SK-N-SH (cell line): ENCODE data around the gene AIPL1. TPM values are rescaled to one million over a fixed set of nuclear protein-coding genes. Genes with fewer than 3 reads are reported as not detected.

Source experiments
- CTCF ChIA-PET: fragments of 300-600, 350-600 bp; formaldehyde crosslinking; extraction: SDS; loops from one replicate; lab custom pipeline; 2021; lab: Yijun Ruan, JAX
- POLR2A ChIA-PET: fragments of 350-600 bp; sonication (Branson Sonifier 250); formaldehyde crosslinking; extraction: SDS; loops from one replicate; lab custom pipeline; 2020; ENCODE audit warnings: antibody characterized with exemption, inconsistent platforms; lab: Yijun Ruan, JAX
- DNase-seq: peaks from one replicate; pipeline ENCODE4 v3.0.0; 2012
- H2AFZ ChIP-seq: fragments of 200-600 bp; sonication (generic); 2 replicates; pipeline ENCODE4 v1.8.1; 2016; ENCODE audit warnings: antibody characterized with exemption, mild to moderate bottlenecking, low read depth
- H3F3A ChIP-seq: fragments of 200-600 bp; sonication (generic); replicated peaks from 2 replicates; pipeline ENCODE3; 2016; ENCODE audit warnings: antibody characterized with exemption, mild to moderate bottlenecking; ENCODE audit not compliant: insufficient read depth
- H3K27ac ChIP-seq, 2 experiments: fragments of 200-500 bp in 1 of 2; fragments of 200-600 bp in 1 of 2; sonication (Bioruptor generic) in 1 of 2; sonication (generic), shearing (Covaris generic) in 1 of 2; 2 replicates each; pipeline versions ENCODE4 v1.5.1 to v1.6.1; 2014 to 2016; ENCODE audit warnings: low read depth in 2 of 2, inconsistent platforms in 1 of 2, low read length in 1 of 2, mild to moderate bottlenecking in 1 of 2, mixed read lengths in 1 of 2
- H3K27me3 ChIP-seq: fragments of 200-600 bp; sonication (generic), shearing (Covaris generic); 2 replicates; pipeline ENCODE4 v1.6.1; 2016; ENCODE audit warnings: mixed run types; ENCODE audit not compliant: insufficient read depth
- H3K36me3 ChIP-seq, 2 experiments: fragments of 200-500 bp in 1 of 2; fragments of 200-600 bp in 1 of 2; sonication (Bioruptor generic) in 1 of 2; sonication (generic) in 1 of 2; replicated peaks in 1 of 2; 2 replicates each; pipeline versions ENCODE3 to v1.5.1; 2014 to 2016; ENCODE audit warnings: low read length in 1 of 2, mild to moderate bottlenecking in 1 of 2; ENCODE audit not compliant: insufficient read depth in 2 of 2, control insufficient read depth in 1 of 2
- H3K4me1 ChIP-seq, 2 experiments: fragments of 200-500 bp in 1 of 2; fragments of 200-600 bp in 1 of 2; sonication (Bioruptor generic) in 1 of 2; sonication (generic), shearing (Covaris generic) in 1 of 2; 2 replicates each; pipeline versions ENCODE4 v1.5.1 to v1.6.1; 2014 to 2016; ENCODE audit warnings: low read depth in 1 of 2, low read length in 1 of 2, mixed run types in 1 of 2; ENCODE audit not compliant: insufficient read depth in 2 of 2, control insufficient read depth in 1 of 2
- H3K4me2 ChIP-seq: fragments of 200-600 bp; sonication (generic), shearing (Covaris generic); 2 replicates; pipeline ENCODE4 v1.6.1; 2017; ENCODE audit warnings: mixed run types
- H3K4me3 ChIP-seq, 2 experiments: fragments of 200-500 bp in 1 of 2; fragments of 200-600 bp in 1 of 2; sonication (Bioruptor generic) in 1 of 2; sonication (generic), shearing (Covaris generic) in 1 of 2; 2 replicates each; pipeline versions ENCODE4 v1.5.1 to v1.8.1; 2014 to 2016; ENCODE audit warnings: low read depth in 2 of 2, inconsistent platforms in 1 of 2, low read length in 1 of 2, mild to moderate bottlenecking in 1 of 2, mixed read lengths in 1 of 2, moderate library complexity in 1 of 2
- H3K79me2 ChIP-seq: fragments of 200-600 bp; sonication (generic); 2 replicates; pipeline ENCODE4 v1.8.1; 2017; ENCODE audit warnings: mild to moderate bottlenecking; ENCODE audit not compliant: insufficient read depth
- H3K9ac ChIP-seq: fragments of 200-600 bp; sonication (generic); 2 replicates; pipeline ENCODE4 v1.6.1; 2017; ENCODE audit warnings: mixed run types
- H3K9me2 ChIP-seq: fragments of 200-600 bp; sonication (generic); 2 replicates; pipeline ENCODE4 v1.6.1; 2017; ENCODE audit warnings: mixed run types
- H3K9me3 ChIP-seq: fragments of 200-600 bp; sonication (generic); 2 replicates; pipeline ENCODE4 v1.6.1; 2017; ENCODE audit warnings: mixed run types, mild to moderate bottlenecking, moderate library complexity
- H4K20me1 ChIP-seq: fragments of 200-600 bp; sonication (generic); 2 replicates; pipeline ENCODE4 v1.6.1; 2017; ENCODE audit warnings: mild to moderate bottlenecking, mixed run types; ENCODE audit not compliant: insufficient read depth
- ELF1 ChIP-seq: IDR thresholded peaks from 2 replicates; pipeline ENCODE4 v1.4.0; 2012
- EP300 ChIP-seq, 2 experiments: IDR thresholded peaks; 2 replicates each; pipeline versions ENCODE4 v1.4.0 to v1.6.1; 2012; ENCODE audit warnings: borderline replicate concordance in 1 of 2, low read depth in 1 of 2, low read length in 1 of 2
- EZH2phosphoT487 ChIP-seq: fragments of 200-600 bp; sonication (generic); IDR thresholded peaks from 2 replicates; pipeline ENCODE4 v1.6.1; 2017; ENCODE audit warnings: low read depth, mixed run types, mild to moderate bottlenecking, antibody characterized with exemption, moderate library complexity, borderline replicate concordance
- FOXJ3 ChIP-seq: sonication (generic); formaldehyde crosslinking; IDR thresholded peaks from 2 replicates; pipeline ENCODE4 v1.5.1; 2020; ENCODE audit warnings: mild to moderate bottlenecking, missing genetic modification reagents
- FOXM1 ChIP-seq: IDR thresholded peaks from 2 replicates; pipeline ENCODE4 v1.4.0; 2012; ENCODE audit warnings: low read depth, mild to moderate bottlenecking
- JUND ChIP-seq: IDR thresholded peaks from 2 replicates; pipeline ENCODE4 v1.4.0; 2012
- MAX ChIP-seq: IDR thresholded peaks from 2 replicates; pipeline ENCODE4 v1.4.0; 2012; ENCODE audit warnings: low read depth
- MEF2A ChIP-seq: IDR thresholded peaks from 2 replicates; pipeline ENCODE4 v1.4.0; 2012; ENCODE audit warnings: low read depth, borderline replicate concordance
- MXI1 ChIP-seq: IDR thresholded peaks from 2 replicates; pipeline ENCODE4 v1.6.1; 2012; ENCODE audit warnings: mild to moderate bottlenecking, low read depth, low read length, improper control_type of control experiment
- NRF1 ChIP-seq: IDR thresholded peaks from 2 replicates; pipeline ENCODE4 v1.6.1; 2012; ENCODE audit warnings: low read depth, mild to moderate bottlenecking, low read length
- PBX3 ChIP-seq: IDR thresholded peaks from 2 replicates; pipeline ENCODE4; 2012
- POLR2AphosphoS5 ChIP-seq: IDR thresholded peaks from 2 replicates; pipeline ENCODE4 v1.6.1; 2012; ENCODE audit warnings: low read depth, low read length
- SIN3A ChIP-seq: IDR thresholded peaks from 2 replicates; pipeline ENCODE4 v1.6.1; 2012; ENCODE audit warnings: low read depth, mild to moderate bottlenecking, low read length, moderate library complexity, borderline replicate concordance
- SMC3 ChIP-seq: IDR thresholded peaks from 2 replicates; pipeline ENCODE4 v1.6.1; 2012; ENCODE audit warnings: low read depth, low read length, improper control_type of control experiment
- WGBS: methylation state at CpG from one replicate; pipeline ENCODE4 v1.1.6; 2017; ENCODE audit warnings: low lambda C conversion rate; 5-methylcytosine and 5-hydroxymethylcytosine counted together
- polyA plus RNA-seq, 3 experiments: library from polyadenylated mRNA; depleted of rRNA; stranded (reverse); fragments of >200 nt; gene quantifications; 2 replicates each; pipeline ENCODE4 v1.2.3, GENCODE V29; 2012
- TF ChIP-seq, protein P1 (sequence below): IDR thresholded peaks from 2 replicates; pipeline ENCODE4 v1.4.0; 2012; ENCODE audit warnings: low read depth, borderline replicate concordance
- TF ChIP-seq, protein P2 (sequence below): fragments of 150-350 bp; IDR thresholded peaks from 2 replicates; pipeline ENCODE4 v1.6.1; 2017; ENCODE audit warnings: antibody characterized with exemption, low read length, low read depth, borderline replicate concordance

Gene AIPL1
- polyA plus RNA-seq, 1 of the 3 experiments (the other 2 are of a cell fraction) = not detected

DNA sequence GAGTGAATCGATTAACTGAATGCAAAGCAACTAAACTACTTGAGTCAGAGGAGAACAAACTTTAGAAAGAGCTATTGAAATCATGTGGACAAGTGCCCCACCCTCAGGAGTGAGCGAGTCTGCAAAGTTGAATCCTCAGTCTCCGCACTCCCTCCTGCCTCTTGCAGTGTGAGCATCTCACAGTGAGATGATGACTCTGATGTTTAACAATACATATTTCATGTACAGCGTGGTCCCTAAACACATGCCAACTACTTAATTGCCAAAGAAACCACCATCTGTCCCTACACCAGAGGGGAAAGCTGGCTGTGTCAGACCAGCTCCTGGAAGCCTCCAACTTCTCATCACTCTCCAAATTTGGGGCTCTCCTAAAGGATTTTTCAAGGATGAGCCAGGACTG is 40.5 kb upstream of the AIPL1 start:
- H3K79me2 ChIP-seq = no peaks in the 10 kb centered on the region
- H3K9me3 ChIP-seq = no peaks in the 10 kb centered on the region
- POLR2A ChIA-PET = no interaction called here
- DNase-seq = no peak
- no peak overlapping the region for H3K4me2 ChIP-seq
- H3K4me3 ChIP-seq = no peak overlapping the region
- H3F3A ChIP-seq = no peaks in the 10 kb centered on the region
- H3K27me3 ChIP-seq = no peaks in the 10 kb centered on the region
- H3K9me2 ChIP-seq = no peaks in the 10 kb centered on the region
- no peak overlapping the region for H3K9ac ChIP-seq
- H3K36me3 ChIP-seq = no peaks in the 10 kb centered on the region
- H3K4me1 ChIP-seq = peaks cover 5 to 15% of the 10 kb centered on the region in 2 experiments; a peak in 3 of 4 replicates
- CTCF ChIA-PET = interaction anchor here (0.6 to 1.4 kb wide), 3 partner anchors 28 to 130 kb away, joined by 3 read pairs; no protein-coding TSS in a partner anchor
- no peaks in the 10 kb centered on the region for H4K20me1 ChIP-seq
- TF ChIP-seq, protein P1, sequence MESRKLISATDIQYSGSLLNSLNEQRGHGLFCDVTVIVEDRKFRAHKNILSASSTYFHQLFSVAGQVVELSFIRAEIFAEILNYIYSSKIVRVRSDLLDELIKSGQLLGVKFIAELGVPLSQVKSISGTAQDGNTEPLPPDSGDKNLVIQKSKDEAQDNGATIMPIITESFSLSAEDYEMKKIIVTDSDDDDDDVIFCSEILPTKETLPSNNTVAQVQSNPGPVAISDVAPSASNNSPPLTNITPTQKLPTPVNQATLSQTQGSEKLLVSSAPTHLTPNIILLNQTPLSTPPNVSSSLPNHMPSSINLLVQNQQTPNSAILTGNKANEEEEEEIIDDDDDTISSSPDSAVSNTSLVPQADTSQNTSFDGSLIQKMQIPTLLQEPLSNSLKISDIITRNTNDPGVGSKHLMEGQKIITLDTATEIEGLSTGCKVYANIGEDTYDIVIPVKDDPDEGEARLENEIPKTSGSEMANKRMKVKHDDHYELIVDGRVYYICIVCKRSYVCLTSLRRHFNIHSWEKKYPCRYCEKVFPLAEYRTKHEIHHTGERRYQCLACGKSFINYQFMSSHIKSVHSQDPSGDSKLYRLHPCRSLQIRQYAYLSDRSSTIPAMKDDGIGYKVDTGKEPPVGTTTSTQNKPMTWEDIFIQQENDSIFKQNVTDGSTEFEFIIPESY = no peak
- TF ChIP-seq PBX3 = no peak
- TF ChIP-seq FOXJ3 = no peak
- TF ChIP-seq SIN3A = no peak
- no peak for TF ChIP-seq MXI1
- no peak for TF ChIP-seq EZH2phosphoT487
- TF ChIP-seq SMC3 = no peak
- no peak for TF ChIP-seq MEF2A
- TF ChIP-seq NRF1 = no peak
- no peak for TF ChIP-seq POLR2AphosphoS5
- TF ChIP-seq ELF1 = no peak
- TF ChIP-seq, protein P2, sequence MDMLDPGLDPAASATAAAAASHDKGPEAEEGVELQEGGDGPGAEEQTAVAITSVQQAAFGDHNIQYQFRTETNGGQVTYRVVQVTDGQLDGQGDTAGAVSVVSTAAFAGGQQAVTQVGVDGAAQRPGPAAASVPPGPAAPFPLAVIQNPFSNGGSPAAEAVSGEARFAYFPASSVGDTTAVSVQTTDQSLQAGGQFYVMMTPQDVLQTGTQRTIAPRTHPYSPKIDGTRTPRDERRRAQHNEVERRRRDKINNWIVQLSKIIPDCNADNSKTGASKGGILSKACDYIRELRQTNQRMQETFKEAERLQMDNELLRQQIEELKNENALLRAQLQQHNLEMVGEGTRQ = no peak
- TF ChIP-seq EP300 (IDR thresholded peaks at IDR 0.05; ENCODE audit: borderline replicate concordance in 1 of 2, low read depth in 1 of 2, low read length in 1 of 2) = no peak
- no peak overlapping the region for H3K27ac ChIP-seq
- 75% methylated on average over 4 of the region's 4 CpGs for WGBS
- H2AFZ ChIP-seq = no peak overlapping the region

DNA sequence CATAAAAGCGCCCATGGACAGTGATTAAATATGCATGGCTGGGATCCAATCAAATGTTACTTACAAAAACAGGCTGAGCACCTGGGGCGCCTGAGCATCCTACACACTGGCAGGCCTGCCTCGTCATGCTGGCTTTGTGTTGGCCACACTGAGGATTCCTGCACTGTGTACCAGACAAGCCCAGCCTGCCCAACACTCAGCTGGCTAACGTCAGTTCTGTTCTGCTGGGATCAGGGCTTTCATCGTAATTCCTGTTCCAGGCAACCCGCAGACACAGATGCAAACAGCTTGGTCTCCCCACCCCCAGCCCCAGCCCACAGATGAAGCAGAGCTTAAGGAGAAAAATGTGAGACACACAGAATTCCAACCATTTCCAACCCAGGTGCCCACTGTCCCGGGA is 40.0 kb upstream of the AIPL1 start:
- H3K9ac ChIP-seq = no peak overlapping the region
- ChIA-PET CTCF (interaction anchor here (0.6 to 1.4 kb wide), 3 partner anchors 28 to 100 kb away, joined by 3 read pairs; no protein-coding TSS in a partner anchor), POLR2A (no interaction called here)
- H2AFZ ChIP-seq = no peak overlapping the region
- no peaks in the 10 kb centered on the region for H3K9me2 ChIP-seq
- no peak overlapping the region for H3K4me3 ChIP-seq
- no peaks in the 10 kb centered on the region for H3K27me3 ChIP-seq
- no peaks in the 10 kb centered on the region for H3K9me3 ChIP-seq
- H3K79me2 ChIP-seq = no peaks in the 10 kb centered on the region
- TF ChIP-seq, protein P1 = no peak
- TF ChIP-seq SMC3 (no peak), MAX (no peak), JUND (no peak), FOXM1 (no peak)
- no peak overlapping the region for H3K27ac ChIP-seq
- DNase-seq = no peak
- H3K36me3 ChIP-seq = no peaks in the 10 kb centered on the region
- 75% methylated on average over 7 of the region's 7 CpGs for WGBS
- H4K20me1 ChIP-seq = no peaks in the 10 kb centered on the region
- H3F3A ChIP-seq = no peaks in the 10 kb centered on the region
- H3K4me1 ChIP-seq = peaks cover 5 to 10% of the 10 kb centered on the region in 2 experiments; a peak in 3 of 4 replicates
- no peak overlapping the region for H3K4me2 ChIP-seq
